Sigmoid colon (tissue), 4 donors: ENCODE data around the gene TMPRSS11B.

Source experiments
- POLR2A ChIP-seq, 2 donors: fragments of 450-650 bp; IDR thresholded peaks; one replicate each; pipeline ENCODE4 v1.6.1; 2016; ENCODE audit warnings: antibody characterized with exemption in 2 of 2, mild to moderate bottlenecking in 2 of 2, moderate library complexity in 2 of 2
- POLR2AphosphoS5 ChIP-seq, 4 donors: sonication (generic); formaldehyde crosslinking; IDR thresholded peaks; one replicate each; pipeline ENCODE4 v1.6.1; 2017; ENCODE audit warnings: antibody characterized with exemption in 4 of 4
- TF ChIP-seq, protein P1 (sequence below), 4 experiments: fragments of 450-650 bp in 3 of 4; fragments of 200-600 bp in 1 of 4; IDR thresholded peaks; one replicate each; pipeline ENCODE4 v1.5.1; 2016 to 2019; ENCODE audit warnings: antibody characterized with exemption in 4 of 4, mild to moderate bottlenecking in 3 of 4, moderate library complexity in 2 of 4

DNA sequence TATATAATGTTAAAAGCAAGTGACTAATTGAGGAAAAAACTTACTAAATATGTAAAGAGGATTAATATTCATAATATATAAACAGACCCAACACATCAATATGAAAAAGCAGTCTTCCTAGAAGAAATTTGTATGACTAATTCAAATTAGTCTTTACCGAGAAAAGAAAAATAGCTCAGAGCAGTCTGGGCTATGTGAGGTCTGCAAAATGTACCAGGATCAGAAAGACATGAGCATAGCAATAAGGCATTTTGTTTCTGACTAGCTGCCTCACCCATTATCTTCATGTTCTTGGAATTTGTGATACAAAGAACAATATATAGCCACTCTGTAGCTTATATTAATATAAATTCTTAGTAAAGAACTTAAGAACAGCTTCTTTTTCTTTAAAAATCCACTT is 13.7 kb upstream of the TMPRSS11B start:
- TF ChIP-seq, protein P1, sequence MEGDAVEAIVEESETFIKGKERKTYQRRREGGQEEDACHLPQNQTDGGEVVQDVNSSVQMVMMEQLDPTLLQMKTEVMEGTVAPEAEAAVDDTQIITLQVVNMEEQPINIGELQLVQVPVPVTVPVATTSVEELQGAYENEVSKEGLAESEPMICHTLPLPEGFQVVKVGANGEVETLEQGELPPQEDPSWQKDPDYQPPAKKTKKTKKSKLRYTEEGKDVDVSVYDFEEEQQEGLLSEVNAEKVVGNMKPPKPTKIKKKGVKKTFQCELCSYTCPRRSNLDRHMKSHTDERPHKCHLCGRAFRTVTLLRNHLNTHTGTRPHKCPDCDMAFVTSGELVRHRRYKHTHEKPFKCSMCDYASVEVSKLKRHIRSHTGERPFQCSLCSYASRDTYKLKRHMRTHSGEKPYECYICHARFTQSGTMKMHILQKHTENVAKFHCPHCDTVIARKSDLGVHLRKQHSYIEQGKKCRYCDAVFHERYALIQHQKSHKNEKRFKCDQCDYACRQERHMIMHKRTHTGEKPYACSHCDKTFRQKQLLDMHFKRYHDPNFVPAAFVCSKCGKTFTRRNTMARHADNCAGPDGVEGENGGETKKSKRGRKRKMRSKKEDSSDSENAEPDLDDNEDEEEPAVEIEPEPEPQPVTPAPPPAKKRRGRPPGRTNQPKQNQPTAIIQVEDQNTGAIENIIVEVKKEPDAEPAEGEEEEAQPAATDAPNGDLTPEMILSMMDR (IDR thresholded peaks at IDR 0.05): no peak
- no peak for TF ChIP-seq POLR2A (IDR thresholded peaks at IDR 0.05)
- no peak for TF ChIP-seq POLR2AphosphoS5 (IDR thresholded peaks at IDR 0.05)
